GM21360 (cell line): Measurements from ENCODE around the gene TMEM151A.
"Not testable (repeated sequence)": the region's sequence is repeated elsewhere in the genome, so short reads cannot be mapped to it uniquely, and the experiment has no call there.

Source experiments
- ATAC-seq: cut with Tn5 transposase; IDR thresholded peaks from one replicate; pipeline ENCODE4 v1.9.1; 2021; ENCODE audit warnings: mild to moderate bottlenecking, moderate library complexity; ENCODE audit not compliant: unreplicated experiment

TMEM151A gene

DNA sequence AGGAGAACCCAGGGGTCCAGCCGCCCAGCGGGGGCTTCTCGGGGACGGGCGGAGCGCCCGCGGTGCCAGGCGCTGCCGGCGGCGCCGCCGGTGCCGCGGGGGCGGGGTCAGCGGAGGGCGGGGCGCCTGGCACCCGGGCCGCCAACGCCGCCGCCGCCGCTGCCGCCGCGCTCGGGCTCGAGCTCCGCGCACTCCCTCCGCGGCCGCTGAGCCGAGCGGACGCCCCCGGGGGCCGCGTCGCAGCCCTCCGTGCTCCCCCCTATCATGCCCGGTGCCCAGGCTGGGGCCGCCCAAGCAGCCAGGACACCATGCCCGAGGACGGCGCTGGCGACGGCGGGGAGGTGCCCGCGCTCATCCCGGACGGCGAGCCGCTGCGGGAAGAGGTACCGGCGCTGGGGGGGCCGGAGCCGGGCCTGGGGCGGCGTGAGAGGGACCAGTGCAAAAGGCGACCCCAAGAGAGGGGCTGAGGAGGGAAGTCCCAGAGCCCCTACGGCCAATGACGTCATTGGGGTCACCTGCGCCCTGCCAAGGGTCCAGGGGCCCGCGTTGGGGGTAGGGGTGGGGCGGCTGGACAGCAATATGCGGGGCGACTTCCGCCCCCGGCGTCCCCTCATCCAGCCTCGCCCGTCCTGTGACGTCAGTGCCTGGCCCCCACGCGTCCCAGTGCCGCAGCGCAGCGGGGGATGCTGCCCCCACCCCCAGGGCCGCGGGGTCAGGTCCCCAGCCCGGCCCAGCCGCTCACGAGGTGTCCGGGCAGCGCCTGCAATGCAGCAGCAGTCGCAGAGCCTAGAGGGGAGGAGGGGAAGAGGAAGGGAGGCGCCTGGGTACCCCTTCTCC lies at the start of gene TMEM151A:
TSS of gene TMEM151A (plus strand) at position 189 of the 837 bp plus-strand sequence. CDS start at position 309, 120 bp downstream.
- ATAC-seq = no peak

DNA sequence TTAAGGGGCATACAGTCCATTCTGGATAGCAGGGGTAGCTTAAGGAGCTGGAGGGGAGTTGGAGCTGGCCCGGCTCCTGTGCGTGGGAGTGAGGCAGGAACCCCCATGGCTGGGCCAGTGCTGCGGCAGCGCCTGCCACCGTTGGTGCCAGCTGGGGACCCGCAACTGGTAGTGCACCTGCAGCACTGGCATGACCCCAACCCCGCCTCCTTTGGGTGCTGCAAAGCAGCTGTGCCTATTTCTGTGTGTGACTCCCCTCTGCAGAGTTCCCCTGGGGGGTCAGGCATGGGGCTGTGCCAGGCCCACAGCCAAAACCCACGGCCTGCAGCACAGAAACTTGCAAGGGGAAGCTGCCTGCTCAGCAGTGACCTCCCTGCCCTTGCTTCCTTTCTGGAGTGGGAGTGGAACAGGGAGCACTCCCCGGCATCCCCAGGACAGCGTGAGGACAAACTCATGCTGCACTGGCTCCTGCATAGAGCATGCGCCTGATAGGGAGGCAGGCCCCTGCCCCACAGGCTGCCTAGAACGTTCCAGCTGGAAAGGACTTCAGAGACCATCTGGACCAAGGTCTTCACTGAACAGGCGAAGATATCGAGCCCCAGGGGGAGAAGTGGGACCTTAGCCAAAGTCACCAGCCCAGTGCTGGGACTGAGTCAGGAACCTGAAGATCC lies 49.5 kb upstream of the TMEM151A start:
- ATAC-seq = no peak

- ATAC-seq = no peak
Observed at GRCh38 chr11:66243782-66244535, 47.7 kb upstream of the TMEM151A start.

- no peak for ATAC-seq
Observed at GRCh38 chr11:66247295-66247694, 44.4 kb upstream of the TMEM151A start.

- no peak for ATAC-seq
Observed at GRCh38 chr11:66247801-66248200, 43.9 kb upstream of the TMEM151A start.

DNA sequence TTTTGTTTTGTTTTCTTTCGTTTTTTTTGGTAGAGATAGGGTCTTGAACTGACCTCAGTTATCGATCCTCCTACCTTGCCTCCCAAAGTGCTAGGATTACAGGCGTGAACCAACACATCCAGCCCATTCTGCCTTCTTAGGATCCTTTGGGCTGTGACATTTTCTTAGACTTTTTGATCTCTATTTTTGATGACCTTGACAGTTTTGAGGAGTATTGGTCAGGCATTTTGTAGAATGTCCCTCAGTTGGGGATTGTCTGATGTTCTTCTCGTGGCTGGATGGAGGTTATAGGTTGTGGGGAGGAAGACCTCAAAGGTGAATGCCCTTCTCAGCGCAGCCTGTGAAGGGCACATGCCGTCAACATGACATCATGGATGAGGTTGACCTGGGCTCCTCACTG lies 42.8 kb upstream of the TMEM151A start:
- no peak for ATAC-seq

GRCh38 chr11:66251809-66252208 lies 39.9 kb upstream of the TMEM151A start:
- no peak for ATAC-seq

GRCh38 chr11:66253081-66253480 lies 38.6 kb upstream of the TMEM151A start:
- not testable (repeated sequence) for ATAC-seq

- no peak for ATAC-seq
Observed at GRCh38 chr11:66258473-66258893, 33.2 kb upstream of the TMEM151A start.

DNA sequence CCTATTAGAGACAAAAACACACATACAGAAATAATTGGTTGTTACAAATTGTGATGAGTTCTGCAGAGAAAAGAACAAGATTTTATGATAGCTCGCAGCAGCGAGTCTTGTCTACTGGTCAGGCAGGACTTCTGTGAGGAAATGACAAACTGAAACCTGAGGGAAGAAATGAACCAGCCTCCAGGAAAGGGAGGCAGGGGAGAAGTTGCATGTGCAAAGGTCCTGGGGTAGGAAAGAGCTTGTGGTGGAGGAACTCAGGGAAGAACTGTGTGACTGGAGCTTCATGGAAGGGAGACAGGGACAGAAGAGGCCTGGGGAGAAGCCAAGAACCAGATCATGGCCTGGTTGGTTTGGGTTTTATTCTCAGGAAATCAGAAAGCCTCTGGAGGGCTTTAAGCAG lies 32.5 kb upstream of the TMEM151A start:
- ATAC-seq = no peak

- ATAC-seq = no peak
Observed at GRCh38 chr11:66259956-66260355, 31.7 kb upstream of the TMEM151A start.

DNA sequence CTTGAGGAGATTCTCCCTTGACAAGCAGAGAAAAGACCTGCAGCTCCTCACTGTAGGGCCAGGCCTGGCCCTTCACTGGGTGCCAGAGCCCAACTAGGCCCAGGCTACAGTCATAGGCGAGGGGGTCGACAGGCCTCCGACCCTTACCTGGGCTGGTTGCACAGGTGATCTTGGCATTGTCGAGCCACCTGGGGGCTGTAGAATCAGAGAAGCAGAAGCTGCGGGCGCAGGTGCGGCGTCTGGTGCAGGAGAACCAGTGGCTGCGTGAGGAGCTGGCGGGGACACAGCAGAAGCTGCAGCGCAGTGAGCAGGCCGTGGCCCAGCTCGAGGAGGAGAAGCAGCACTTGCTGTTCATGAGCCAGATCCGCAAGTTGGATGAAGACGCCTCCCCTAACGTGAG lies 30.1 kb upstream of the TMEM151A start:
- ATAC-seq = no peak

DNA sequence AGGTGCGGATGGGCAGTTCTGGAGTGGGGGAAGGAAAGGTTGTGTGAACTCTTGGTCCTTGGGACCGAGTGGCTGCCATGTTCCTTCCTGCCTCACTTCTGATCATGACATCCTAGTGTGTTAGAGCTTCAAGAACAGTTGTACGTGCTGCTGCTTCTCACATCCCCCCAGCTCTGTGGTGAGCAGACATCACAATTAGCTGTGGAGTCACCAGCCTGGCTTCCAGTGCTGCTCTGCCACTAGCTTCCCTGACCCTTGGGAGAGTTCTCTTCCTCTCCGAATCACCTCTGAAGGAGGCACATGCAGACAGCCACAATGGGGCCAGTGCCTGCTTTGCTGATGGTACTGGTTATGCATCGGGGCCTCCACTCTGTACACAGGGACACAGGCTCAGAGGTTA lies 29.5 kb upstream of the TMEM151A start:
- no peak for ATAC-seq

- no peak for ATAC-seq
Observed at GRCh38 chr11:66262696-66263095, 29.0 kb upstream of the TMEM151A start.

DNA sequence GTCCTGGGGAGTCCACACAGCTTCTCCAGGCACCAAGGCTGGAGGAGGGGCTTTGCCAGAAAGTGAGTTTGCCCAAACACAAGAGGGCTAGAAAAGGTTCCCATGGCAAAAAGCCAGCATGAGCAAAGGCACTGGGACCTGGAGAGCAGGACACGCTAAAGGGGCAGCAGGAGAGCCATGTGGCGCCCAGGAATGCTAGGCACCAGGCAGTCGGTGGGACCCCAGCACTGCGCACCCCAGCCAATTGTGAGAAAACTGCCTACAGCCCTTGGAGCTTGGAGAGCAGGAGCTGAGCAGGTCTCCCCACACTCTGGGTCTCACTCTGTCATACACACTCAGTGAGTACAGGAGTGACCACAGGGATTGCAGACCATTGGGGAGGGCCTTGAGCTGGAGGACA lies 28.5 kb upstream of the TMEM151A start:
- no peak for ATAC-seq

DNA sequence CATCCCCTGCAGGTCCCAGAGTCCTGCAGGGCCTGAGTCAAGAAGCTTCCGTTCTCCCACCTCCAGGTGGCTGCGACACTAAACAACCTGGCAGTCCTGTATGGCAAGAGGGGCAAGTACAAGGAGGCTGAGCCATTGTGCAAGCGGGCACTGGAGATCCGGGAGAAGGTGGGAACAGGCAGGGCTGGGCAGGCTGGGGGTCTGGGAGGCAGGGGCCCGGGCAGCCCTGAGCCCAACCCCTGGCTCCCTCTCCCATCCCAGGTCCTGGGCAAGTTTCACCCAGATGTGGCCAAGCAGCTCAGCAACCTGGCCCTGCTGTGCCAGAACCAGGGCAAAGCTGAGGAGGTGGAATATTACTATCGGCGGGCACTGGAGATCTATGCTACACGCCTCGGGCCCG lies 27.9 kb upstream of the TMEM151A start:
- ATAC-seq = no peak

- no peak for ATAC-seq
Observed at GRCh38 chr11:66264383-66264782, 27.3 kb upstream of the TMEM151A start.

DNA sequence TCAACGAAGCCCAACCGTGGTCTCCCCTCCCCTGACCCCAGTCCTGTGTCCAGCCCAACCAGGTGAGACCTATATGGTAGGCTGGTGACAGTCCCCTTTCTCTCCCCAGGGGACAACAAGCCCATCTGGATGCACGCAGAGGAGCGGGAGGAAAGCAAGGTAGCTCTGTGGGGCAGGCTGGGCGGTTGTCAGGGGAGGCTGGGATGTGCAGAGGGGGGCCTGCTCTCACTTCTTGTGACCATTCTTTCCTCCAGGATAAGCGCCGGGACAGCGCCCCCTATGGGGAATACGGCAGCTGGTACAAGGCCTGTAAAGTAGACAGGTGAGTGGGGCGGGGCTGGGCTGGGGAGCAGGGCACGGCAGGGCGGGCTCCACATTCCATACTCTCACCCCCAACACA lies 26.8 kb upstream of the TMEM151A start:
- no peak for ATAC-seq

DNA sequence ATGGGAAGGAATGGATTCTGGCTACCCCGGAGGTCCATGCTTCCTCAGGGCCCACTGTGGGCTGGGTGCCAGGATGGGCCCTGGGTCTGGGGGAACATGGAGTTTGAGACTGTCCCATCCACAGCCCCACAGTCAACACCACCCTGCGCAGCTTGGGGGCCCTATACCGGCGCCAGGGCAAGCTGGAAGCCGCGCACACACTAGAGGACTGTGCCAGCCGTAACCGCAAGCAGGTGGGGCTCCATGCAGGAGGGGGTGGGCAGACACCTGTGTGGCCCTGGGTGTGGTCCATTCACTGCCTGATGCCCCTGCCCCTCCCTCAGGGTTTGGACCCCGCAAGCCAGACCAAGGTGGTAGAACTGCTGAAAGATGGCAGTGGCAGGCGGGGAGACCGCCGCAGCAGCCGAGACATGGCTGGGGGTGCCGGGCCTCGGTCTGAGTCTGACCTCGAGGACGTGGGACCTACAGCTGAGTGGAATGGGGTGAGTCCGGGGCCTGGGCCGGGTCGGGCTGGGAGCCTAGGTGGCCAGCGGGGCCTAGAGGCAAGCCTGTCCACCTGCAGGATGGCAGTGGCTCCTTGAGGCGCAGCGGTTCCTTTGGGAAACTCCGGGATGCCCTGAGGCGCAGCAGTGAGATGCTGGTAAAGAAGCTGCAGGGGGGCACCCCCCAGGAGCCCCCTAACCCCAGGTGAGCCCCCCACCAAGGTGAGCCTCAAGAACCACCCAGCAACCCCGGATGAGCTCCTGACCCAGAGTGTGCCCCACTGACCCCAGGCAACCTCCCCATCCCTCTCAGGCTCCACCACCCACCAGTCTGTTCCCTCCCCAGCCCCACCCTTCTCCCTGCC lies 25.9 kb upstream of the TMEM151A start:
- no peak for ATAC-seq

- ATAC-seq = no peak
Observed at GRCh38 chr11:66266378-66267038, 25.2 kb upstream of the TMEM151A start.
